GM23338 (cell line): ENCODE measurements around the gene ESRRB. TPM values are rescaled to one million over a fixed set of nuclear protein-coding genes. Genes with fewer than 3 reads are reported as not detected.

ENCODE experiments used
- ATAC-seq: fragments of 200-7000 bp; cut with Tn5 transposase; 3 replicates; pipeline ENCODE4 v1.9.1; 2020
- DNase-seq: peaks from one replicate; pipeline ENCODE4 v3.0.0-alpha.2; 2015; ENCODE audit warnings: low spot score
- H2AFZ ChIP-seq: fragments of 200-600 bp; sonication (generic); 2 replicates; pipeline ENCODE4 v1.8.0; 2016; ENCODE audit warnings: antibody characterized with exemption, mild to moderate bottlenecking, moderate library complexity
- H3F3A ChIP-seq: fragments of 200-600 bp; sonication (generic); replicated peaks from 2 replicates; pipeline ENCODE4 v1.8.0; 2017; ENCODE audit warnings: antibody characterized with exemption, mixed run types, low read depth
- H3K27ac ChIP-seq: fragments of 200-600 bp; sonication (generic); 2 replicates; pipeline ENCODE4 v1.6.1; 2016; ENCODE audit warnings: low read depth
- H3K27me3 ChIP-seq: fragments of 200-600 bp; sonication (generic); 2 replicates; pipeline ENCODE4 v1.8.0; 2016; ENCODE audit warnings: mild to moderate bottlenecking, mixed run types, moderate library complexity; ENCODE audit not compliant: insufficient read depth
- H3K36me3 ChIP-seq: fragments of 200-600 bp; sonication (generic); 2 replicates; pipeline ENCODE4 v1.8.0; 2016; ENCODE audit warnings: mild to moderate bottlenecking; ENCODE audit not compliant: insufficient read depth
- H3K4me1 ChIP-seq: fragments of 200-600 bp; sonication (generic); 2 replicates; pipeline ENCODE4 v1.8.0; 2016; ENCODE audit warnings: mild to moderate bottlenecking, moderate library complexity; ENCODE audit not compliant: insufficient read depth
- H3K4me2 ChIP-seq: fragments of 200-600 bp; sonication (generic); 2 replicates; pipeline ENCODE4 v1.7.1; 2017; ENCODE audit warnings: mixed run types
- H3K4me3 ChIP-seq: fragments of 200-600 bp; sonication (generic); 2 replicates; pipeline ENCODE4 v1.6.1; 2016; ENCODE audit warnings: mixed run types
- H3K79me2 ChIP-seq: fragments of 200-600 bp; sonication (generic); replicated peaks from 2 replicates; pipeline ENCODE4 v1.8.0; 2017; ENCODE audit warnings: mild to moderate bottlenecking; ENCODE audit not compliant: insufficient read depth
- H3K9me2 ChIP-seq: fragments of 200-600 bp; sonication (generic); 2 replicates; pipeline ENCODE4 v1.8.0; 2017; ENCODE audit not compliant: insufficient read depth
- H4K20me1 ChIP-seq: fragments of 200-600 bp; sonication (generic); replicated peaks from 2 replicates; pipeline ENCODE4 v1.8.0; 2017; ENCODE audit warnings: mild to moderate bottlenecking; ENCODE audit not compliant: insufficient read depth
- H3K27ac Mint-ChIP-seq: 2 replicates; pipeline ENCODE4 v1.8.0; 2020; ENCODE audit warnings: inconsistent platforms, mild to moderate bottlenecking, moderate library complexity, mixed read lengths
- H3K27me3 Mint-ChIP-seq: 3 replicates; pipeline ENCODE4 v1.8.0; 2022; ENCODE audit warnings: low read depth, mild to moderate bottlenecking, moderate library complexity, mixed read lengths, inconsistent platforms; ENCODE audit not compliant: insufficient read depth, poor library complexity
- H3K36me3 Mint-ChIP-seq: 3 replicates; pipeline ENCODE4 v1.8.0; 2021; ENCODE audit warnings: low read depth, mild to moderate bottlenecking, inconsistent platforms, moderate library complexity, mixed read lengths
- H3K4me1 Mint-ChIP-seq: 3 replicates; pipeline ENCODE4 v1.8.0; 2020; ENCODE audit warnings: mild to moderate bottlenecking, inconsistent platforms, mixed read lengths
- H3K4me3 Mint-ChIP-seq: 3 replicates; pipeline ENCODE4 v1.8.0; 2021; ENCODE audit warnings: moderate library complexity, mild to moderate bottlenecking, inconsistent platforms, mixed read lengths
- H3K9me3 Mint-ChIP-seq: 3 replicates; pipeline ENCODE4 v1.8.0; 2020; ENCODE audit warnings: moderate library complexity, mild to moderate bottlenecking, inconsistent platforms, mixed read lengths
- CREB1 ChIP-seq: fragments of 250-450 bp; sonication (Bioruptor Pico); IDR thresholded peaks from 2 replicates; pipeline ENCODE4 v1.5.0; 2020; ENCODE audit warnings: low read depth, mild to moderate bottlenecking, moderate library complexity
- EZH2 ChIP-seq: fragments of 200-600 bp; sonication (generic); IDR thresholded peaks from one replicate; pipeline ENCODE4 v1.8.0; 2017; ENCODE audit warnings: antibody characterized with exemption, mild to moderate bottlenecking, low read depth; ENCODE audit not compliant: unreplicated experiment
- EZH2phosphoT487 ChIP-seq: fragments of 200-600 bp; sonication (generic); IDR thresholded peaks from one replicate; pipeline ENCODE4 v1.8.1; 2018; ENCODE audit warnings: antibody characterized with exemption; ENCODE audit not compliant: unreplicated experiment
- JUNB ChIP-seq: IDR thresholded peaks from one replicate; pipeline ENCODE4 v1.6.1; 2016; ENCODE audit warnings: antibody characterized with exemption; ENCODE audit not compliant: unreplicated experiment
- POLR2AphosphoS5 ChIP-seq: IDR thresholded peaks from 2 replicates; pipeline ENCODE4 v1.6.1; 2016; ENCODE audit warnings: antibody characterized with exemption, low read depth
- STAT1 ChIP-seq: IDR thresholded peaks from one replicate; pipeline ENCODE4 v1.6.1; 2016; ENCODE audit warnings: antibody characterized with exemption; ENCODE audit not compliant: unreplicated experiment
- polyA plus RNA-seq: library from polyadenylated mRNA; unstranded; fragments of >200 nt; fragmentation: Nextera tagmentation; extraction: Ambion mirVana; gene quantifications from 2 replicates; pipeline ENCODE4 v1.2.1, GENCODE V29; 2016
- total RNA-seq: library from RNA; depleted of rRNA; stranded (reverse); fragments of >200 nt; shearing (Covaris generic); gene quantifications from 2 replicates; pipeline ENCODE4 v1.2.3, GENCODE V29; 2014
- TF ChIP-seq, protein P1 (sequence below): IDR thresholded peaks from 2 replicates; pipeline ENCODE4 v1.6.1; 2016; ENCODE audit warnings: antibody characterized with exemption
- TF ChIP-seq, protein P2 (sequence below): IDR thresholded peaks from one replicate; pipeline ENCODE4 v1.6.1; 2018; ENCODE audit warnings: antibody characterized with exemption; ENCODE audit not compliant: unreplicated experiment

The ESRRB gene
- total and polyA plus RNA-seq, 2 experiments from 2014 or later: 0.31 to 0.52 TPM

DNA sequence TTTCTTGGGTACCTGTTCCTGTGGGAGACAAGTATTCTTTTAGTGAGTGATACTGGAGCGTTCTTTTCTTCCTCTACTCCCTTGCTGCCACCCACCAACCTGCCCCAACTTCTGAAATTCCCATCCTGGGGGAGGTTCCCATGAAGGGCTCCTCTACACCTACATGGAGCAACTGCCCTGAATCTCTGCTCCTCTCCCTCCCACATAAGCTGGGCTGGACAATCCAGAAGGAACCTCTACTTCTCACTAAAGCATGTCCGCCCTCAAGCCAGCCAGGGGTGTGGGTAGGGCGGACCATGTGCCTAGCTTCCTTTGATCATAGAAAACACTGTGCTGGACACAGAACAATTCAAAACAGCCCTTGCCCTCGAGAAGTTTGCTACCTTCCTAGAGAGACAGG is 25.9 kb upstream of the ESRRB start (continued):
- TF ChIP-seq POLR2AphosphoS5 (no peak), JUNB (no peak)
- TF ChIP-seq, protein P1, sequence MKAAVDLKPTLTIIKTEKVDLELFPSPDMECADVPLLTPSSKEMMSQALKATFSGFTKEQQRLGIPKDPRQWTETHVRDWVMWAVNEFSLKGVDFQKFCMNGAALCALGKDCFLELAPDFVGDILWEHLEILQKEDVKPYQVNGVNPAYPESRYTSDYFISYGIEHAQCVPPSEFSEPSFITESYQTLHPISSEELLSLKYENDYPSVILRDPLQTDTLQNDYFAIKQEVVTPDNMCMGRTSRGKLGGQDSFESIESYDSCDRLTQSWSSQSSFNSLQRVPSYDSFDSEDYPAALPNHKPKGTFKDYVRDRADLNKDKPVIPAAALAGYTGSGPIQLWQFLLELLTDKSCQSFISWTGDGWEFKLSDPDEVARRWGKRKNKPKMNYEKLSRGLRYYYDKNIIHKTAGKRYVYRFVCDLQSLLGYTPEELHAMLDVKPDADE: no peak

DNA sequence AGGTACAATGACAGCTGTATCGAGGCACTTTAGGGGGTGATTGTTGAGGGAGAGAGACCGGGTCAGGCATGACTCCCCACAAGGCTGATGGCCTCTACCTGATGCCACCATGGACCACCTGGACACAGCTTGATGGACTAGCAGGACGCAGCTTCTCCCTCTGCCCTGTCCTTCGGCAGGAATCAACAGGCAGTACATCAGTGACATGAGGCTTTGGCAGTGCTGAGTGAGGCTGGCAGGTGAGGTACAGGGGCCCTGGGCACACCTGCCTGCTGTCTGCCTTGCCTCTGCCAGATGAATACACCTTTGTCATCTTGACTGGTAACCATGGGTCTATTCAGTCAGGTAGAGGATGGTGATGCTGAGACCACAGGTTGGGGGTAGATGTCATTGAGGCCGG is 25.3 kb upstream of the ESRRB start:
- peaks cover 12% of the 10 kb centered on the region for H3K27me3 ChIP-seq
- H3K4me1 ChIP-seq: no peaks in the 10 kb centered on the region; the same call in 1 of the 2 replicates
- no peaks in the 10 kb centered on the region for H4K20me1 ChIP-seq
- no peak overlapping the region for H3K4me3 ChIP-seq
- no peaks in the 10 kb centered on the region for H3K79me2 ChIP-seq
- H3K4me1 Mint-ChIP-seq: peaks cover 18% of the 10 kb centered on the region
- H3K9me3 Mint-ChIP-seq: no peaks in the 10 kb centered on the region
- H3K4me2 ChIP-seq: no peak overlapping the region
- H2AFZ ChIP-seq: no peak overlapping the region
- H3F3A ChIP-seq: no peaks in the 10 kb centered on the region
- no peaks in the 10 kb centered on the region for H3K9me2 ChIP-seq
- H3K36me3 ChIP-seq: no peaks in the 10 kb centered on the region
- DNase-seq (no peak), ATAC-seq (no peak)
- TF ChIP-seq, protein P2, sequence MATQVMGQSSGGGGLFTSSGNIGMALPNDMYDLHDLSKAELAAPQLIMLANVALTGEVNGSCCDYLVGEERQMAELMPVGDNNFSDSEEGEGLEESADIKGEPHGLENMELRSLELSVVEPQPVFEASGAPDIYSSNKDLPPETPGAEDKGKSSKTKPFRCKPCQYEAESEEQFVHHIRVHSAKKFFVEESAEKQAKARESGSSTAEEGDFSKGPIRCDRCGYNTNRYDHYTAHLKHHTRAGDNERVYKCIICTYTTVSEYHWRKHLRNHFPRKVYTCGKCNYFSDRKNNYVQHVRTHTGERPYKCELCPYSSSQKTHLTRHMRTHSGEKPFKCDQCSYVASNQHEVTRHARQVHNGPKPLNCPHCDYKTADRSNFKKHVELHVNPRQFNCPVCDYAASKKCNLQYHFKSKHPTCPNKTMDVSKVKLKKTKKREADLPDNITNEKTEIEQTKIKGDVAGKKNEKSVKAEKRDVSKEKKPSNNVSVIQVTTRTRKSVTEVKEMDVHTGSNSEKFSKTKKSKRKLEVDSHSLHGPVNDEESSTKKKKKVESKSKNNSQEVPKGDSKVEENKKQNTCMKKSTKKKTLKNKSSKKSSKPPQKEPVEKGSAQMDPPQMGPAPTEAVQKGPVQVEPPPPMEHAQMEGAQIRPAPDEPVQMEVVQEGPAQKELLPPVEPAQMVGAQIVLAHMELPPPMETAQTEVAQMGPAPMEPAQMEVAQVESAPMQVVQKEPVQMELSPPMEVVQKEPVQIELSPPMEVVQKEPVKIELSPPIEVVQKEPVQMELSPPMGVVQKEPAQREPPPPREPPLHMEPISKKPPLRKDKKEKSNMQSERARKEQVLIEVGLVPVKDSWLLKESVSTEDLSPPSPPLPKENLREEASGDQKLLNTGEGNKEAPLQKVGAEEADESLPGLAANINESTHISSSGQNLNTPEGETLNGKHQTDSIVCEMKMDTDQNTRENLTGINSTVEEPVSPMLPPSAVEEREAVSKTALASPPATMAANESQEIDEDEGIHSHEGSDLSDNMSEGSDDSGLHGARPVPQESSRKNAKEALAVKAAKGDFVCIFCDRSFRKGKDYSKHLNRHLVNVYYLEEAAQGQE: no peak
- TF ChIP-seq STAT1 (no peak), CREB1 (CRISPR knock-in tag) (no peak), EZH2phosphoT487 (no peak), EZH2 (no peak), POLR2AphosphoS5 (no peak)
- TF ChIP-seq, protein P1: no peak
- no peak overlapping the region for H3K27ac Mint-ChIP-seq
- H3K36me3 Mint-ChIP-seq: no peaks in the 10 kb centered on the region
- no peak overlapping the region for H3K27ac ChIP-seq
- H3K4me3 Mint-ChIP-seq: no peak overlapping the region
- peaks cover 9% of the 10 kb centered on the region for H3K27me3 Mint-ChIP-seq
